CD14-positive monocyte (primary cell): ENCODE data around the gene CHST15. TPM values are rescaled to one million over a fixed set of nuclear protein-coding genes. Genes with fewer than 3 reads are reported as not detected.
A peak's percentile ranks its signal among the peaks of the same experiment; 100 is the strongest.

Source experiments
- DNase-seq, 3 donors: peaks; one replicate each; pipeline ENCODE4 v3.0.0-alpha.2; 2011 to 2022
- H2AFZ ChIP-seq: 2 replicates; pipeline ENCODE4 v1.6.0; 2012; ENCODE audit warnings: mild to moderate bottlenecking, low read depth, low read length, inconsistent platforms; ENCODE audit not compliant: insufficient read depth, poor library complexity, severe bottlenecking
- H3K27ac ChIP-seq, 2 donors: 1 replicate in 1 of 2; 2 replicates in 1 of 2; pipeline ENCODE4 v1.5.1; 2012 to 2013; ENCODE audit warnings: low read length in 2 of 2, control low read depth in 1 of 2, inconsistent platforms in 1 of 2, low read depth in 1 of 2, mild to moderate bottlenecking in 1 of 2
- H3K27me3 ChIP-seq, 2 donors: one replicate each; pipeline versions ENCODE4 v1.6.0 to v1.6.1; 2011 to 2013; ENCODE audit warnings: low read length in 2 of 2; ENCODE audit not compliant: control insufficient read depth in 2 of 2, insufficient read depth in 2 of 2
- H3K36me3 ChIP-seq, 2 donors: replicated peaks in 1 of 2; 1 replicate in 1 of 2; 2 replicates in 1 of 2; pipeline versions ENCODE4 v1.5.1 to v1.6.1; 2012 to 2013; ENCODE audit warnings: low read length in 2 of 2, control low read depth in 1 of 2, inconsistent platforms in 1 of 2, mild to moderate bottlenecking in 1 of 2; ENCODE audit not compliant: insufficient read depth in 2 of 2, control insufficient read depth in 1 of 2
- H3K4me1 ChIP-seq, 2 donors: 1 replicate in 1 of 2; 2 replicates in 1 of 2; pipeline versions ENCODE4 v1.5.1 to v1.6.1; 2012 to 2013; ENCODE audit warnings: low read length in 2 of 2, control low read depth in 1 of 2, inconsistent platforms in 1 of 2, mild to moderate bottlenecking in 1 of 2, moderate library complexity in 1 of 2; ENCODE audit not compliant: insufficient read depth in 2 of 2, control insufficient read depth in 1 of 2
- H3K4me2 ChIP-seq: replicated peaks from 2 replicates; pipeline ENCODE3; 2012; ENCODE audit warnings: low read length, moderate library complexity, mild to moderate bottlenecking; ENCODE audit not compliant: poor library complexity, severe bottlenecking; ENCODE audit errors: extremely low read depth
- H3K4me3 ChIP-seq, 3 experiments: fragments of 200-600 bp in 1 of 3; sonication (generic) in 1 of 3; replicated peaks in 1 of 3; 1 replicate in 2 of 3; 2 replicates in 1 of 3; pipeline ENCODE4 v1.5.1; 2011 to 2013; ENCODE audit warnings: low read length in 3 of 3, mild to moderate bottlenecking in 3 of 3, control low read depth in 2 of 3, low read depth in 2 of 3, inconsistent platforms in 1 of 3, moderate library complexity in 1 of 3
- H3K79me2 ChIP-seq: 2 replicates; pipeline ENCODE4 v1.6.0; 2012; ENCODE audit warnings: mild to moderate bottlenecking, control low read depth, inconsistent platforms, low read length, moderate library complexity; ENCODE audit not compliant: insufficient read depth
- H3K9ac ChIP-seq: 2 replicates; pipeline ENCODE4 v1.6.0; 2017; ENCODE audit warnings: low read length, mild to moderate bottlenecking; ENCODE audit not compliant: insufficient read depth, poor library complexity, severe bottlenecking
- H3K9me3 ChIP-seq, 2 donors: replicated peaks in 1 of 2; 1 replicate in 1 of 2; 2 replicates in 1 of 2; pipeline versions ENCODE4 v1.5.1 to v1.6.1; 2012 to 2013; ENCODE audit warnings: low read length in 2 of 2, control low read depth in 1 of 2; ENCODE audit not compliant: control insufficient read depth in 1 of 2, insufficient read depth in 1 of 2
- H4K20me1 ChIP-seq: 2 replicates; pipeline ENCODE4 v1.6.0; 2012; ENCODE audit warnings: mild to moderate bottlenecking, low read length, control low read depth, moderate library complexity; ENCODE audit not compliant: insufficient read depth
- H3K27ac Mint-ChIP-seq, 7 donors: one replicate each; pipeline ENCODE4 v1.8.0; 2020; ENCODE audit warnings: mild to moderate bottlenecking in 7 of 7, mixed read lengths in 7 of 7, moderate library complexity in 6 of 7, inconsistent platforms in 2 of 7
- H3K27me3 Mint-ChIP-seq, 3 donors: one replicate each; pipeline ENCODE4 v1.8.0; 2021 to 2022; ENCODE audit warnings: low read depth in 3 of 3, mild to moderate bottlenecking in 3 of 3, mixed read lengths in 3 of 3, moderate library complexity in 3 of 3, inconsistent platforms in 1 of 3
- H3K36me3 Mint-ChIP-seq, 2 donors: one replicate each; pipeline ENCODE4 v1.8.0; 2020; ENCODE audit warnings: mixed read lengths in 2 of 2, inconsistent platforms in 1 of 2, mild to moderate bottlenecking in 1 of 2
- H3K4me1 Mint-ChIP-seq: one replicate; pipeline ENCODE4 v1.8.0; 2020; ENCODE audit warnings: mild to moderate bottlenecking, mixed read lengths
- H3K4me3 Mint-ChIP-seq, 2 donors: one replicate each; pipeline ENCODE4 v1.8.0; 2020; ENCODE audit warnings: mild to moderate bottlenecking in 2 of 2, mixed read lengths in 2 of 2, moderate library complexity in 1 of 2
- H3K9me3 Mint-ChIP-seq, 7 donors: one replicate each; pipeline ENCODE4 v1.8.0; 2020 to 2022; ENCODE audit warnings: mixed read lengths in 7 of 7, mild to moderate bottlenecking in 6 of 7, moderate library complexity in 6 of 7, inconsistent platforms in 2 of 7
- WGBS: methylation state at CpG from one replicate; pipeline ENCODE4 v1.1.5; 2013; ENCODE audit warnings: missing lambda C conversion rate; ENCODE audit not compliant: insufficient coverage; 5-methylcytosine and 5-hydroxymethylcytosine counted together
- intact Hi-C, 2 donors: fragments of 100-400 bp; cut with micrococcal nuclease; formaldehyde crosslinking; loops; one replicate each; pipeline versions ENCODE4 v1.15.0 to v1.15.1; 2023
- polyA plus RNA-seq, 3 donors: library from polyadenylated mRNA; depleted of rRNA in 1 of 3; unstranded in 2 of 3; stranded (reverse) in 1 of 3; fragments of 300-500 nt in 2 of 3; fragments of >200 nt in 1 of 3; fragmentation: Illumina TruSeq in 2 of 3; gene quantifications; 1 replicate in 2 of 3; 2 replicates in 1 of 3; pipeline ENCODE4 v1.2.3, GENCODE V29; 2012 to 2021
- TF ChIP-seq, protein P1 (sequence below): fragments of 200-600 bp; IDR thresholded peaks from one replicate; pipeline ENCODE4 v1.8.0; 2022; ENCODE audit warnings: antibody characterized with exemption, mild to moderate bottlenecking

The CHST15 gene
- polyA plus RNA-seq, 3 donors: 54.4 to 106 (median 87.5) TPM

DNA sequence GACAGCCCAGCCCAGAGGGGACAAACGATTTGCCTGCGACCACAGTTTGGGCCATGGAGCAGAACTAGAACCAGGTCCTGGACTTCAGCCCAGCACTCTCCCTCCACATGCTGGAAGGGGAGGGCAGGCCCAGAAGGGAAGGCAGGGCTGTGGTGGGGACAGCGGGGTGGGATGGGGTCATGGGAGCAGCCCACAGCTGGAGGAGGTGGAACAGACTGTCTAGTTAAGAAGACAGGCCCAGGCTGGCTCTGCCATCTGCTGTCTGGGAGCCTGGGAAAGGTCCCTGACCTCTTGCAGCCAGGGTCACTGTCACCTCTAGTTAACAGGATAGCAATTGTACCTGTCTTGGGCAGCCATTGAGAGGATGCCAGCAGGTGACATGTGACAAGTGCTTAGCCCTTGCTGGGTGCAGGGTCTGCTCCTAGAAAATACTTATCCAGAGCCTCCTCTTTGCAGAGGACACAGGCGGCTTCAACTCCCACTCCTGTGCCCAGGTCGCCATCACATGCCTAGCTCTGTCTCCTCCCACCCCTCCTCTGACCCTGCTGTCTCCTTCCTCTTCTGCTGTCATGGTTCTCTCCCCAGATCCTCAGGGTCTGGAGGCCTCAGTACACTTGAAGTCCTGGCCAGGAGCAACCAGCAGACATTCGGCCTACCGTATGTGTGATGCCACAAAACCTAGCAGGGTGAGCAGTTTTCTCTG lies 37.0 kb upstream of the CHST15 start:
- no peaks in the 10 kb centered on the region for H3K79me2 ChIP-seq
- H3K4me3 ChIP-seq: no peak overlapping the region
- 82% methylated on average over 7 of the region's 7 CpGs for WGBS
- H3K9ac ChIP-seq: no peak overlapping the region
- no peak overlapping the region for H3K27ac ChIP-seq
- intact Hi-C loops: no loop called here
- H2AFZ ChIP-seq: no peak overlapping the region
- Mint-ChIP-seq H3K4me1 (peaks cover 12% of the 10 kb centered on the region), H3K27ac (peak overlapping the region in 1 of 7 donors; percentile 10), H3K9me3 (peaks cover 0 to 1% (median 0%) of the 10 kb centered on the region in 7 donors), H3K36me3 (peaks cover 0 to 4% of the 10 kb centered on the region in 2 donors), H3K4me3 (no peak overlapping the region), H3K27me3 (peaks cover 2 to 10% (median 6%) of the 10 kb centered on the region in 3 donors)
- no peak for DNase-seq
- H3K4me2 ChIP-seq: no peak overlapping the region
- no peaks in the 10 kb centered on the region for H4K20me1 ChIP-seq
- no peaks in the 10 kb centered on the region for H3K36me3 ChIP-seq
- peaks cover 16 to 24% of the 10 kb centered on the region in 2 donors for H3K4me1 ChIP-seq
- H3K27me3 ChIP-seq: no peaks in the 10 kb centered on the region
- TF ChIP-seq, protein P1, sequence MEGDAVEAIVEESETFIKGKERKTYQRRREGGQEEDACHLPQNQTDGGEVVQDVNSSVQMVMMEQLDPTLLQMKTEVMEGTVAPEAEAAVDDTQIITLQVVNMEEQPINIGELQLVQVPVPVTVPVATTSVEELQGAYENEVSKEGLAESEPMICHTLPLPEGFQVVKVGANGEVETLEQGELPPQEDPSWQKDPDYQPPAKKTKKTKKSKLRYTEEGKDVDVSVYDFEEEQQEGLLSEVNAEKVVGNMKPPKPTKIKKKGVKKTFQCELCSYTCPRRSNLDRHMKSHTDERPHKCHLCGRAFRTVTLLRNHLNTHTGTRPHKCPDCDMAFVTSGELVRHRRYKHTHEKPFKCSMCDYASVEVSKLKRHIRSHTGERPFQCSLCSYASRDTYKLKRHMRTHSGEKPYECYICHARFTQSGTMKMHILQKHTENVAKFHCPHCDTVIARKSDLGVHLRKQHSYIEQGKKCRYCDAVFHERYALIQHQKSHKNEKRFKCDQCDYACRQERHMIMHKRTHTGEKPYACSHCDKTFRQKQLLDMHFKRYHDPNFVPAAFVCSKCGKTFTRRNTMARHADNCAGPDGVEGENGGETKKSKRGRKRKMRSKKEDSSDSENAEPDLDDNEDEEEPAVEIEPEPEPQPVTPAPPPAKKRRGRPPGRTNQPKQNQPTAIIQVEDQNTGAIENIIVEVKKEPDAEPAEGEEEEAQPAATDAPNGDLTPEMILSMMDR: no peak
- no peaks in the 10 kb centered on the region for H3K9me3 ChIP-seq

DNA sequence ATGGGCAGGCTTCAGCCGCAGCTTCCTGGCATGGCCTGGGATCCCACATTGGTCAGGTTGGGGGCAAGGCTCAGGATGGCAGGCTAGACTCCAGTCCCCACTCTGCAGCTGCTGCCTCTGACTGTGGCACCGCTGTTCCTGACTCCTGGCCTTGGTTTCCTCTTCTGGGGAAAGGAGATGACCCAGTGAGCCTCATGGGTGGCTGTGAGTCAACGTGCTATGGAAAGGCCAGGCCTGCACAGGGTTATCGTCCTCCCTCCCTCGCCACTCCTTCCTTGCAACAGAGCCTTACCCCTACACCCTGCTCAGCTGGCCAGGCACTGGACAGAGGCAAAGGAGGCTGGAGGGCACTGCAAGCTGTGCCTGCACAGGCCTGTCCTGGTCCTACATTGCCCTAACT lies 36.1 kb upstream of the CHST15 start:
- TF ChIP-seq, protein P1: no peak
- peak overlapping the region in 2 of 7 donors; percentile 12 to 33 for H3K27ac Mint-ChIP-seq
- H3K4me3 ChIP-seq: no peak overlapping the region
- whole genome bisulfite sequencing: 94% methylated on average over 4 of the region's 5 CpGs
- H2AFZ ChIP-seq: no peak overlapping the region
- H3K36me3 ChIP-seq: no peaks in the 10 kb centered on the region
- H3K4me2 ChIP-seq: no peak overlapping the region
- peaks cover 0 to 1% (median 0%) of the 10 kb centered on the region in 7 donors for H3K9me3 Mint-ChIP-seq
- peaks cover 0 to 4% of the 10 kb centered on the region in 2 donors for H3K36me3 Mint-ChIP-seq
- peaks cover 16 to 26% of the 10 kb centered on the region in 2 donors for H3K4me1 ChIP-seq
- H3K27me3 ChIP-seq: no peaks in the 10 kb centered on the region
- H3K4me1 Mint-ChIP-seq: peaks cover 12% of the 10 kb centered on the region
- DNase-seq: peak in 1 of 3 donors; percentile 44
- H3K9ac ChIP-seq: no peak overlapping the region
- peaks cover 2 to 10% (median 6%) of the 10 kb centered on the region in 3 donors for H3K27me3 Mint-ChIP-seq
- no peaks in the 10 kb centered on the region for H3K79me2 ChIP-seq
- no peaks in the 10 kb centered on the region for H3K9me3 ChIP-seq
- no peak overlapping the region for H3K4me3 Mint-ChIP-seq
- no peak overlapping the region for H3K27ac ChIP-seq
- intact Hi-C loops: no loop called here
- no peaks in the 10 kb centered on the region for H4K20me1 ChIP-seq
